Measurements from ENCODE around the gene UNKL.

- TF ChIP-seq CTCF (IDR thresholded peaks at IDR 0.05; ENCODE audit: borderline replicate concordance, extremely low read depth, low read length, poor library complexity, severe bottlenecking) (no peak), EZH2 (IDR thresholded peaks at IDR 0.05; ENCODE audit: borderline replicate concordance, low read depth, low read length, severe bottlenecking) (no peak)
Measured at GRCh38 chr16:1407753-1408152, 6.8 kb downstream of the UNKL start.
